Heart right ventricle (tissue), 16 donors: ENCODE results near the gene ANKS1B. TPM values are rescaled to one million over a fixed set of nuclear protein-coding genes. Genes with fewer than 3 reads are reported as not detected.

Source experiments
- ATAC-seq, 8 donors: fragments of 200-7000 bp; cut with Tn5 transposase; one replicate each; pipeline ENCODE4 v1.9.1; 2020; ENCODE audit warnings: mild to moderate bottlenecking in 8 of 8, moderate library complexity in 8 of 8, moderate number of reproducible peaks in 1 of 8
- DNase-seq, 2 donors: peaks; one replicate each; pipeline ENCODE4 v3.0.0-alpha.2; 2020
- H3K27ac ChIP-seq, 10 donors: fragments of 200-600 bp; sonication (generic) in 2 of 10; one replicate each; pipeline versions ENCODE4 v1.5.0 to v1.8.0; 2020 to 2022; ENCODE audit warnings: mild to moderate bottlenecking in 3 of 10
- H3K27me3 ChIP-seq, 7 donors: fragments of 200-600 bp; one replicate each; pipeline ENCODE4 v1.8.0; 2021 to 2022; ENCODE audit warnings: mild to moderate bottlenecking in 2 of 7
- H3K36me3 ChIP-seq, 9 donors: fragments of 200-600 bp; sonication (generic) in 1 of 9; one replicate each; pipeline versions ENCODE4 v1.5.0 to v1.8.0; 2020 to 2022; ENCODE audit warnings: mild to moderate bottlenecking in 2 of 9
- H3K4me1 ChIP-seq, 9 donors: fragments of 200-600 bp; sonication (generic) in 1 of 9; one replicate each; pipeline versions ENCODE4 v1.5.0 to v1.8.0; 2020 to 2022; ENCODE audit warnings: mild to moderate bottlenecking in 4 of 9
- H3K4me3 ChIP-seq, 10 donors: fragments of 200-600 bp; sonication (generic) in 2 of 10; one replicate each; pipeline versions ENCODE4 v1.5.0 to v1.8.0; 2020 to 2022; ENCODE audit warnings: mild to moderate bottlenecking in 7 of 10, moderate library complexity in 2 of 10
- H3K9me3 ChIP-seq, 11 donors: fragments of 200-600 bp in 10 of 11; sonication (generic) in 2 of 11; one replicate each; pipeline versions ENCODE4 v1.5.0 to v1.8.0; 2013 to 2022; ENCODE audit warnings: mild to moderate bottlenecking in 2 of 11, control low read depth in 1 of 11, moderate library complexity in 1 of 11
- CTCF ChIP-seq, 9 donors: fragments of 200-600 bp; sonication (generic) in 2 of 9; IDR thresholded peaks; one replicate each; pipeline versions ENCODE4 v1.5.0 to v1.8.0; 2021 to 2022; ENCODE audit warnings: antibody characterized with exemption in 9 of 9, mild to moderate bottlenecking in 5 of 9, moderate library complexity in 1 of 9
- WGBS, 2 donors: extraction: QIAGEN DNeasy Blood & Tissue Kit; methylation state at CpG; one replicate each; pipeline ENCODE4 v1.1.7; 2013; ENCODE audit warnings: inconsistent platforms in 1 of 2; 5-methylcytosine and 5-hydroxymethylcytosine counted together
- intact Hi-C, 10 donors: fragments of 100-400 bp; cut with DNase I; formaldehyde crosslinking; loops; one replicate each; pipeline versions ENCODE4 v1.11.1 to v1.14.2; 2022
- polyA plus RNA-seq, 2 donors: library from polyadenylated mRNA; stranded (reverse); fragments of 200-250 nt; gene quantifications; one replicate each; pipeline ENCODE4 v1.2.3, GENCODE V29; 2013
- total RNA-seq, 10 donors: library from RNA; stranded (reverse); fragmentation: NEBNext Ultra II Directional in 3 of 10; extraction: Animal tissue kit (Norgen Biotek cat#: 25700) in 3 of 10; gene quantifications; one replicate each; pipeline versions ENCODE4 v1.2.1 to v1.2.4, GENCODE V29; 2021 to 2023
- donor health status: Arrhythmogenic right ventricular cardiomyopathy.
- donor health status: ischemic (EF 13 %, LVEDD 7.1; RV severe dilation, severe dysfunction).
- donor health status: healthy with polysubstance abuse.
- donor health status: DM: no; HTN: yes; CAD: no.
- donor health status: DM: no; HTN: no; CAD: no.
- donor health status: ischemic (EF 25% LVEDD 6.9; RV normal size, moderate dysfunction).
- donor health status: ischemic (EF 25% LVEDD 5.7; RV mildly dilated, moderate dysfunction).
- donor health status: healthy.
- donor health status: DM: yes; HTN: yes; CAD: no.
- donor health status: Ischemic cardiomyopathy.
- donor health status: ischemic (EF 35%, LVEDD 5.7; RV mildly dilated, moderate dysfunction).
- donor health status: nonischemic (EF 11% LVEDD 7.7; RV severe dilation, severe dysfunction).
- donor health status: DM: yes; HTN: yes; CAD: no.
- donor health status: PGD.
- donor health status: ischemic (EF 29% LVEDD 5.4; RV normal size, mild dysfunction).
- donor health status: nonischemic (EF 23%, LVEDD 6.1; RV moderate dilation, normal function).

Gene ANKS1B
- total and polyA plus RNA-seq, 12 donors: 0.58 to 4.8 (median 1.8) TPM

GRCh38 chr12:99528478-99528877 is 456.3 kb downstream of the ANKS1B start:
- Histone ChIP-seq H3K9me3 (peaks cover 0 to 5% (median 0%) of the 10 kb centered on the region in 11 donors), H3K4me3 (no peak overlapping the region), H3K27ac (no peak overlapping the region), H3K27me3 (no peaks in the 10 kb centered on the region), H3K36me3 (no peaks in the 10 kb centered on the region), H3K4me1 (no peaks in the 10 kb centered on the region)
- intact Hi-C loops: no loop called here
- no peak for DNase-seq
- TF ChIP-seq CTCF (IDR thresholded peaks at IDR 0.05): no peak
- no peak for ATAC-seq

- intact Hi-C loops: no loop called here
- DNase-seq (no peak), ATAC-seq (no peak)
- no peaks in the 10 kb centered on the region for H3K4me1 ChIP-seq
- H3K9me3 ChIP-seq: peaks cover 0 to 8% (median 0%) of the 10 kb centered on the region in 11 donors
- H3K36me3 ChIP-seq: no peaks in the 10 kb centered on the region
- WGBS, 2 donors: 68% methylated on average over 2 of the region's 2 CpGs
- H3K4me3 ChIP-seq: no peak overlapping the region
- no peaks in the 10 kb centered on the region for H3K27me3 ChIP-seq
- TF ChIP-seq CTCF (IDR thresholded peaks at IDR 0.05): no peak
- no peak overlapping the region for H3K27ac ChIP-seq
These were observed 460.9 kb downstream of the ANKS1B start for GRCh38 chr12:99523853-99524252.

GRCh38 chr12:99522456-99522855 is 462.3 kb downstream of the ANKS1B start:
- intact Hi-C loops: no loop called here
- Histone ChIP-seq H3K27me3 (no peaks in the 10 kb centered on the region), H3K9me3 (peaks cover 0 to 18% (median 4%) of the 10 kb centered on the region in 11 donors), H3K4me1 (no peaks in the 10 kb centered on the region), H3K27ac (no peak overlapping the region), H3K4me3 (no peak overlapping the region), H3K36me3 (no peaks in the 10 kb centered on the region)
- DNase-seq (no peak), ATAC-seq (no peak)
- no peak for TF ChIP-seq CTCF (IDR thresholded peaks at IDR 0.05)
- WGBS, 2 donors: 41% methylated on average over 2 of the region's 2 CpGs

GRCh38 chr12:99521664-99522063 is 463.1 kb downstream of the ANKS1B start:
- Histone ChIP-seq H3K27me3 (no peaks in the 10 kb centered on the region), H3K9me3 (peaks cover 0 to 25% (median 6%) of the 10 kb centered on the region in 11 donors), H3K4me3 (no peak overlapping the region), H3K36me3 (no peaks in the 10 kb centered on the region), H3K27ac (no peak overlapping the region), H3K4me1 (no peaks in the 10 kb centered on the region)
- DNase-seq (no peak), ATAC-seq (no peak)
- no peak for TF ChIP-seq CTCF (IDR thresholded peaks at IDR 0.05)
- WGBS, 2 donors: 78 to 82% methylated on average over 3 of the region's 3 CpGs
- intact Hi-C loops: no loop called here
